ENCODE data around the gene SHISA6.

DNA sequence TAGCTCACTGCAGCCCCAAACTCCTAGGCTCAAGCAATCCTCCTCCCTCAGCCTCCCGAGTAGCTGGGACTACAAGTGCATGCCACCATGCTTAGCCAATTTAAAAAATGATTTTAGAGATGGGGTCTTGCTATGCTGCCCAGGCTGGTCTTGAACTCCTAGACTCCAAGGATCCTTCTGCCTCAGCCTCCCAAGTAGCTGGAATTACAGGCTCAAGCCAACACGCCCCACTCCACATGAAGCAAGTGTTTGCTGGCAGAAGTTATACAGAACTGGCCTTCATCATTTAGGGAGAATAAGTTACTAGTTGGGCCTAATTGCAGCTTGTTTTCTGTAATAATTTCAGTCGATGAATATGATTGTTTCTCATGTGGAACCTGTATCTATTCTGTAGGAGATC, 68.0 kb downstream of the SHISA6 start:
- TF ChIP-seq EZH2phosphoT487 (IDR thresholded peaks at IDR 0.05) (no peak), EZH2 (IDR thresholded peaks at IDR 0.05) (no peak)
- TF ChIP-seq, protein P1, sequence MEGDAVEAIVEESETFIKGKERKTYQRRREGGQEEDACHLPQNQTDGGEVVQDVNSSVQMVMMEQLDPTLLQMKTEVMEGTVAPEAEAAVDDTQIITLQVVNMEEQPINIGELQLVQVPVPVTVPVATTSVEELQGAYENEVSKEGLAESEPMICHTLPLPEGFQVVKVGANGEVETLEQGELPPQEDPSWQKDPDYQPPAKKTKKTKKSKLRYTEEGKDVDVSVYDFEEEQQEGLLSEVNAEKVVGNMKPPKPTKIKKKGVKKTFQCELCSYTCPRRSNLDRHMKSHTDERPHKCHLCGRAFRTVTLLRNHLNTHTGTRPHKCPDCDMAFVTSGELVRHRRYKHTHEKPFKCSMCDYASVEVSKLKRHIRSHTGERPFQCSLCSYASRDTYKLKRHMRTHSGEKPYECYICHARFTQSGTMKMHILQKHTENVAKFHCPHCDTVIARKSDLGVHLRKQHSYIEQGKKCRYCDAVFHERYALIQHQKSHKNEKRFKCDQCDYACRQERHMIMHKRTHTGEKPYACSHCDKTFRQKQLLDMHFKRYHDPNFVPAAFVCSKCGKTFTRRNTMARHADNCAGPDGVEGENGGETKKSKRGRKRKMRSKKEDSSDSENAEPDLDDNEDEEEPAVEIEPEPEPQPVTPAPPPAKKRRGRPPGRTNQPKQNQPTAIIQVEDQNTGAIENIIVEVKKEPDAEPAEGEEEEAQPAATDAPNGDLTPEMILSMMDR (IDR thresholded peaks at IDR 0.05), result no peak
